GM21447 (cell line): ENCODE results near the gene GTF3C1.

Source experiments
- ATAC-seq: cut with Tn5 transposase; IDR thresholded peaks from one replicate; pipeline ENCODE4 v1.9.1; 2021; ENCODE audit not compliant: unreplicated experiment

The GTF3C1 gene

GRCh38 chr16:27489906-27490305, 59.8 kb downstream of the GTF3C1 start:
- ATAC-seq, result no peak

DNA sequence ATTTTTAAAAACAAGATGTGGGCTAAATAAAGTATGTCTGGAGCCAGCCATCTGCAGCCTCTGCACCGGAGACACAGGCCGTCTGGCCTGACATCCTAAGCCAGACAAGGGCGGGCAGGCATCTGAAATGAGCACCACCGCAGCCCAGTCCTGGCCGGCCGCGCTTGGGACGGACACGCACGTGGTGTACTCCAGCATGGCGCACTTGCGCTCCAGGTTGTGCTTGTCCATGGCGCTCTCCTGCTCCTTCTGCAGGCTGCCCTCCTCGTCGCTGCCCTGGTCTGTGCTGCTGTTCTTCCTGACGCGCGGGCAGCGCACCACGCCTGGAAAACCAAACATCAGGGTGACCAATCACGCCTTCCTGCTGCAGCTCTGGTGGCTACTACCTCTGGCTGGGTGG, 60.3 kb downstream of the GTF3C1 start:
- ATAC-seq, result no peak

DNA sequence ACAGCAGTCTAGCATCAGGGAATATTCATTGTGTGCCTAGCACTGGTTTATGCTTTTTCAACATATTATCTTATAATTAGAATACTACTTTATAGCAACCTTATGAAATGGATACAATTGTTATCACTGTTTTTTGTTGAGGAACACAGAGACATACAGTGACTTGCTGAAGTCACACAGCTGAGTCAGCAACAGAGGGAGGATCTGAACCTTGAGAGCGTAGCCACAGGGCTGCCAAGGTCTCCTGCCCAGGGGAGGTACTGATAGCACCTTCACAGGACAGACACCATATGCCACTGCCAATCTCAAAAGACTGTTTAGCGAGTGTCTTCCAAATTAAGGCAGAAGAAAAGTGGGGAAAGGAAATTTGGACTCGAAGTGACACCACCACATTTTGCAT, 63.0 kb downstream of the GTF3C1 start:
- ATAC-seq, result no peak

GRCh38 chr16:27486344-27486743, 63.4 kb downstream of the GTF3C1 start:
- no peak for ATAC-seq

DNA sequence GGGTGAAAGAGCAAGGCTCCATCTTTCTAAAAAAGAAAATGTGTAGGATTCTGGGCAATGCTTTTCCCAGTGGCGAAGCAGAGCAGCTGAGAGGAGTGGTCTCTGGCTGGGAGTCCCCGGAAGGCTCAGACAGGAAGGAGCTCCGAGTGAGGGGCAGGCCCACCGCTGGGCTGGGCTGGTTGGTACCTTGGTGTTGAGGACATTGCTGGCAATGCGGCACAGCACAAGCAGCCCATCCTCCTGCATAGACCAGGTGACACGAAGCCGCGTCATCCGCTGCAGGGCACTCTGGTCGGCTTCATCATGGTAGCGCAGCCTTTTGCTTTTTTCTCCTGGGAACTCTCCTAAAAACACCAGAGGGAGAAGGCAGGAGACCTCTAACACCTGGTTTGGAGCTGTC, 63.9 kb downstream of the GTF3C1 start:
- no peak for ATAC-seq

- no peak for ATAC-seq
Measured at GRCh38 chr16:27485126-27485525, 64.6 kb downstream of the GTF3C1 start.

- no peak for ATAC-seq
Measured at GRCh38 chr16:27483624-27484023, 66.1 kb downstream of the GTF3C1 start.

- no peak for ATAC-seq
Measured at GRCh38 chr16:27483088-27483437, 66.7 kb downstream of the GTF3C1 start.

GRCh38 chr16:27482397-27483087, 67.2 kb downstream of the GTF3C1 start:
- ATAC-seq, result no peak

- ATAC-seq, result no peak
Measured at GRCh38 chr16:27481282-27481934, 68.3 kb downstream of the GTF3C1 start.

DNA sequence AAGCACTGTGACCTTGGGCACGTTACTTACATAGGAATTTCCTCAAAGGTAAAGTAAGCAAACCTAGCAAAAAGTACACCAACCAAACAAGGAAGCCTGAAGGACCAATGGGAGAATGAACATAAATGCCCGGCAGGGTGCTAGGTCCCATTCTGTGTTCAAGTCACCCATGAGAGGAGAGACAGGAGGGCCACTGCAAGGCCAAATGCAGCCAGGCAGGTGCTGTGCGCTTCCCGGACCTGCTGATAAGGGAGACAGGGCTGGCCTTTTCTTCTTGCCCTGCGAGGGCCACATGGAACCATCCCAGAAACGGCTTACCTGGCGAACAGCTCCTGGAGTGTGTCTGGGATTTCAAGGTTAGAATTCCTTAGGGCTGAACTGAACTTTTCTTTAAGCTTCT, 69.0 kb downstream of the GTF3C1 start:
- no peak for ATAC-seq

DNA sequence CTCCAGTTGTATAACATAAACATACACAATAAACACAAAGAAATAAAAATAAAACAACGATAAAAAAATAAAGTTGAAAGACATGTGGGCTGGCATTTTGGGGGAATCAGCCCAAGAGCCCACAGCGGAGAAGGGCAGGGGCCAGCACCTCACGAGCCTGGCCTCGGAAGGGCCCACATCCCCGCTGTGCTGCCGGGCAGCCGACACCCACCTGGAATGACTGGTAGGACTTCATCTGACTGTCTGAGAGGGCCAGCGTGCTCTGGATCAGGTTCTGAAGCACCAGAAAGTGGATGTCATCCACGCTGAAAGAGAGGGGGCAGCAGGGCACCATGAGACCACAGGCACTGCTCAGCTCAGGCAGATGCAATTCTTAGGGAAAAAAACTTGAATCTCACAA, 73.5 kb downstream of the GTF3C1 start:
- no peak for ATAC-seq

DNA sequence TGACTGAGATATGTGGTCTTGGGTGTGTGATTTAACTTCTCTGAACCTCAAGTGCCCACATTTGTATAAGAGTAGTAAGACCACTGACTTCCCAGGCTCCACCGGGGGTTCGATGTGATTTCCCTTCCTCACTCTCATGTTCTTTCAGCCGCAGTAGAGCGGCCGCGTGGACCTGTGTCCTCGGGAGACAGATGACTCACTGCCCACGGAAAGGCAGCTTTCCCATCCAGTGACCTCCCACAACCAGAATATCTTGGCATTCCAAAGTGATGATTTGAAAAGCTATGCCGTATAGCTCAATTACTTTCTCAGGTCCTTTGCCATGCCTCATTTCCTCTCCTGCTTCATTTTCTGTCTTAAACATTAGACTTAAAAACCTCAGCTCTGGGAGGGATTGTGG, 74.2 kb downstream of the GTF3C1 start:
- no peak for ATAC-seq

DNA sequence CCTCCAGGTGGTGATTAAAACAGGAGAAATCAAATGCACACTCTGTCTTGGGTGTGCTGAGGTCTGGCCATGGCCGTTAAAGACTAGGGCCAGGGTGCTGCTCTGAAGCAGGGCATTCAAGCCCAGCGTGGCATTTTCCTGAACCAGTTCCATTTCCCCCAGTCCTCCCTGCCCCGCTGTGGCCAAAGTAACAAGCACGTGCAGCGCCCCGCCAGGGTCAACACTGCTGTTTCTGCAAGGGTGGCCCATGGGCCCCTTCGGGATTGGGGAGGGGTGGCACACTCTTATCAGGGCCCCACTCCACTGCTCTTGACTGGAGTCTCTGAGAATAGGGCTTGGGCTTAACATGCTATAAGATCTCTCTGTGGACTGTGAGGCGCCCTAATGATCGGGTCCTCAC, 74.8 kb downstream of the GTF3C1 start:
- no peak for ATAC-seq

DNA sequence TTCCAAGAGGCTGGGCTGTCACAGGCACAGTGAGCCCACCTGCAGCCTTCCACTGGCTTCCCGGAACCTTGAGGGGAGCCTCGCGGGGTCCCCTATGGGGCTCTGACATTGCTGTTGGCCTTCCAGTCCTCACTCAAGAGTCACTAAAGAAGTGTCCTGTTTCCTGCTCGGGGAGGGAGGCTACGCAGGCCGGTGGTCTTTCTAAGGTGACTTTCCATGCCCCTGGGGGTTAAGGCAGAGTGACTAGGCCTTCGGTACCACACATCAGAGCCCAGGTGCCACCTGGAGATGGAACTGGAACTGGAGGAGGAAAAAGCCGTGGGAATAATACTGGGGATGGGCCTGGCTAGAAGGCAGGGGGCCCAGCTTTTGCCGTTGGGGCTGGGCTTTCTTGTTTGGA, 75.7 kb downstream of the GTF3C1 start:
- no peak for ATAC-seq

DNA sequence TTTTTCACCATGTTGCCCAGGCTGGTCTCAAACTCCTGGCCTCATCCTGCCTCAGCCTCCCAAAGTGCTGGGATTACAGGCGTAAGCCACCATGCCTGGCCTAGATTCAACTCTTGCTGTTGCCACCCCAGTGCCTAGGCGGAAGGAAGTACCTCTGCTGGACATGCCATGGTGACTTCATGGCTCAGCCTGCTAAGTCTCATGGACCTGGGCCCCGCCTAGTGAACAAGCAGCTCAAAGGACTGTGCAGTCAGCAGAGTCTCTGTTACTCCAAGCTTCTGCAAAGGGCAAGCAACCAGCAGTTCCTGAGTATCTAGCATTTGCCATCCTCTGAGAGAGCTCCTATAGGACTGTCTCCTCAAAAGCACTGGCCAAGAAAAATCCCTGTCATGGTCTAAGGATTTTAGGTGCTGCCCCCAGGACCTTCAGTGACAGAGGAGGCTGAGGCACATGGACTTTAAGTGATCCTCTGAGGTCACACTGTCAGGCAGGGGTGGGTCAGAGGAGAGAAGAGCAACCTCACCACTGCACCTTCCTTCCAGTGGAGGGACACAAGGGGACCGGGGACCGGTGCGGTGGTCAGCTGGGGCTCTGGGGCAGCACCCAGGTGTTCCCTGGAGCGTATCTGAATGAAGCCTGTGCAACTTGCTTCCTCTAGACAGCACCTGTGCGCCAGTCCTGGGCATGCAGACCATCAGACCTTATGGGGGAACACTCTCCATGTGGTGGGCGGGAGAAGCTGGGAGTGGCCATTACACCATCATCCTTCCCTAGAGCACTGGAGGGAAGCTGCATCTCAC, 76.4 kb downstream of the GTF3C1 start:
- ATAC-seq, result no peak

- ATAC-seq, result no peak
Measured at GRCh38 chr16:27472091-27473020, 77.4 kb downstream of the GTF3C1 start.

DNA sequence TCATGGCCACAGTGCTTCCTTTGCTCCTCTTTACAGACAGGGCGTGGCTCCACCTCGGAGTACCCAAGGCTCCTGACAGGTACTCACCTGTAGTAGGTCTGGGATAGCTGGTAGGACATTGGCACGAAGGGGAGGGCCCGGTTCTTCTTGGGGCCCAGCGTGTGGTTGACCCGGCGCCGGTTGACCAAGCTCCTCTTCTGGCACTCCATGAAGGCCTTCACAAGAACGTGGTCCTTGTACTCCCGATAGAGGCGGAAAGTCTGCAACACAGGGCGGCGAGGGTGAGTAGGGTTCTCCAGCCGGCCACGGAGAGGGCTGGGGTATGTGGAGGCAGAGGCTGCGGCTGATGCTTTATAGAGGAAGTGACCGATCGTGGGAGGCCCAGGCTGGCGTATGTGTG, 78.1 kb downstream of the GTF3C1 start:
- no peak for ATAC-seq

GRCh38 chr16:27470567-27471431, 78.9 kb downstream of the GTF3C1 start:
- no peak for ATAC-seq

DNA sequence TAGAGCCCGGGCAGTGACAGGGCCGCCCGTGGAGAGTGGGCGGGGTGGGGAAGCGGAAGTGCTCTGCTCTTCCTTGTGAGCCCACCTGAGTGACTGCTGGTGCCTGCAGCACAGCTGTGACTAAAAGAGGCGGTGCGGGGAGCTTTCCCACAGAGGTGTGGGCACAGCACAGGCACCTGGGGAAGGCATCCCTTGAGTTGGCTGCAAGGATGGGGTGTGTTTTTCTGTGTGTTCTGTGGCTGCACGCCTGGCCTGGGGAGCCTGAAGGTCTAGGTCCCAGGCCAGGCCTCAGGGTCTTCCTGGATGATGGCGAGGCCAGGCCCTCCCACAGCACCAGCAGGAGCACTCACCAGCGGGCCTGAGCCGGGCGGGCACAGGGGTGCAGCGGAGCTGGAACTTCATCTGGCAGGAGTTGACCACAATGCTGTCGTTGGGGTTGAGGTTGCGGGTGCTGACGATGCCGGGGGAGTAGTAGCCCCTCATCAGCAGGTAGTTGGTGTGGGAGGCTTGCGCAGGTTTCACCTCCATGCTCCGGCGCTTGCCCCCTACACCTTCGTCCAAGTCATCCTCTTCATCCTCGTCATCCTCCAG, 80.7 kb downstream of the GTF3C1 start:
- ATAC-seq, result no peak
